ENCODE results near the gene ATP6AP2. TPM values are rescaled to one million over a fixed set of nuclear protein-coding genes. Genes with fewer than 3 reads are reported as not detected.

ATP6AP2 gene
- total RNA-seq, 2 donors from 2014 or later = 36.8 to 56.7 TPM

DNA sequence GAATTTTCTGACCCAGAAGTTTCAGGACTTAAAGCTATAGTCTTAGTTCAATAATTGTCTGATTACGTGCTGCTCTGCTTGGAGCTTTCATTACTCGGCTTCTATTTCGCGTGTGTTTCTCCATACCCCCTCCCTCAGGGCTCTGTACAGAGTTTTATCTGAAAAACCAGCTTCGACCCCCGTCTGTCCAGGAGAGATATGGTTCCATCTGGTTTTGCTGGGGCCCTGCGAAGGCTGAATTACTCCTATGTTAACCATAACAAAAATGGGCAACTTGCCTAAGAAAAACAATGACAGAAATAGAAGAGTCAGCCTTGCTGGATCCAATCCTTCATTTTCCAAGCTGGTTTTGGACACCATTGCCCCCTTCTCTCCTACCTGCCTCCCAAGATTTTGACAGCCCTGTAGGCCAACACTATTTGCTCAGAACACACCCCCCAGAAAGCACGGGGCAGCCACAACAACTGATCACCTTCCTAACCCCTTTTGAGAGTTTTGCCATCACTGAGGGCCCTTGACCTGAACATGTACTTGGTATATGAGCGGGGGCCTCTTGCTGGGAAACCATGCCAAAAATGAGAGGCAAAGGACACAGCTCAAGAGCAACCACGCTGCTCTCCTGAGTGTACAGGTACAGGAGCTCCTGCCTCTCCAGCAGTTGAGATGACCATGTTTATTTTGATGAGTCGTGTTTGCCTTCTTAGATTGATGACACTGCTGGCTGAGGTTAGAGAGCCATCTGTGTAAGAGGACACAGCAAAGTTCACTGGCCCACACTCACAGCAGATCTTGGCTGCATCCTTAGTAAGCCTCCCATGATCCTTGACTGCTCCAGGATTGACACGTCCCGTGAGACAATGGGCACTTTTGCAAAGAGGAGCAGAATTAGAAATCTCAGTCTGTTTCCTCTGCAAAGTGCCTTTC, 36.2 kb upstream of the ATP6AP2 start:
- Histone ChIP-seq H3K4me1 (peaks cover 5% of the 10 kb centered on the region), H3K4me3 (no peak overlapping the region), H3K27me3 (no peaks in the 10 kb centered on the region), H3K27ac (peak overlapping the region in 2 of 4 donors; percentile 17 to 64), H3K36me3 (replicated peaks in 1 of 2; ENCODE audit: insufficient read depth in 1 of 2, low read depth in 2 of 2) (no peaks in the 10 kb centered on the region), H3K9me3 (no peaks in the 10 kb centered on the region)
- WGBS, 2 donors = 29 to 43% methylated on average over 7 to 13 of the region's 13 CpGs
- no peak for DNase-seq
- TF ChIP-seq, protein P1, sequence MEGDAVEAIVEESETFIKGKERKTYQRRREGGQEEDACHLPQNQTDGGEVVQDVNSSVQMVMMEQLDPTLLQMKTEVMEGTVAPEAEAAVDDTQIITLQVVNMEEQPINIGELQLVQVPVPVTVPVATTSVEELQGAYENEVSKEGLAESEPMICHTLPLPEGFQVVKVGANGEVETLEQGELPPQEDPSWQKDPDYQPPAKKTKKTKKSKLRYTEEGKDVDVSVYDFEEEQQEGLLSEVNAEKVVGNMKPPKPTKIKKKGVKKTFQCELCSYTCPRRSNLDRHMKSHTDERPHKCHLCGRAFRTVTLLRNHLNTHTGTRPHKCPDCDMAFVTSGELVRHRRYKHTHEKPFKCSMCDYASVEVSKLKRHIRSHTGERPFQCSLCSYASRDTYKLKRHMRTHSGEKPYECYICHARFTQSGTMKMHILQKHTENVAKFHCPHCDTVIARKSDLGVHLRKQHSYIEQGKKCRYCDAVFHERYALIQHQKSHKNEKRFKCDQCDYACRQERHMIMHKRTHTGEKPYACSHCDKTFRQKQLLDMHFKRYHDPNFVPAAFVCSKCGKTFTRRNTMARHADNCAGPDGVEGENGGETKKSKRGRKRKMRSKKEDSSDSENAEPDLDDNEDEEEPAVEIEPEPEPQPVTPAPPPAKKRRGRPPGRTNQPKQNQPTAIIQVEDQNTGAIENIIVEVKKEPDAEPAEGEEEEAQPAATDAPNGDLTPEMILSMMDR (IDR thresholded peaks at IDR 0.05) = no peak
- TF ChIP-seq POLR2A (IDR thresholded peaks at IDR 0.05) = no peak
- intact Hi-C loops (cut with DNase I) = no loop called here
- ATAC-seq = no peak

GRCh38 chrX:40546870-40547269, 33.9 kb upstream of the ATP6AP2 start:
- H3K4me3 ChIP-seq = no peak overlapping the region
- DNase-seq = no peak
- TF ChIP-seq POLR2A (IDR thresholded peaks at IDR 0.05) = no peak
- TF ChIP-seq, protein P1 (IDR thresholded peaks at IDR 0.05) = no peak
- peaks cover 5% of the 10 kb centered on the region for H3K4me1 ChIP-seq
- no peak overlapping the region for H3K27ac ChIP-seq
- ATAC-seq = no peak
- no peaks in the 10 kb centered on the region for H3K27me3 ChIP-seq
- 88% methylated on average over 2 of the region's 2 CpGs for WGBS, 2 donors
- H3K36me3 ChIP-seq (replicated peaks in 1 of 2; ENCODE audit: insufficient read depth in 1 of 2, low read depth in 2 of 2) = no peaks in the 10 kb centered on the region
- intact Hi-C loops (cut with DNase I) = no loop called here
- H3K9me3 ChIP-seq = no peaks in the 10 kb centered on the region

DNA sequence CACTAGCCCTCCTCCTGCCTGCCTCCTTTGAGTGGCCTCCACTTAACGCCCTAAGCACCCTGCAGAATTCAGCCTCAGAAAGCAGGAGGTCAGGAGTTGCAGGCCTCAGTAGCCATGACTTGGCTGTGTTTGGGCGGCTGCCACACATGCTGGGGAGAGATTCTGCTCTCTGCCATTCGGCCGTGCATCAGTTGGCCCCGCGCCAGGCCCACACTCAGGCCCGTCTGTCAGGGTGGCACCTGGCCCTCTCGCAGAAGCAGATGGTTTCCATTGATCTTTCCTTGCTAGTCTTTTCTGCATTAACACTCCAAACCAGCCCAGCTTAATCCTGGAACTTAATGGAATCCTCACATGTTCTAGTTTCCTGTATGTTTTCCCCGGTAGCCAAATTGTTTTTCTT, 30.7 kb upstream of the ATP6AP2 start:
- Histone ChIP-seq H3K27ac (no peak overlapping the region), H3K4me3 (no peak overlapping the region), H3K27me3 (no peaks in the 10 kb centered on the region), H3K4me1 (no peaks in the 10 kb centered on the region), H3K36me3 (replicated peaks in 1 of 2; ENCODE audit: insufficient read depth in 1 of 2, low read depth in 2 of 2) (no peaks in the 10 kb centered on the region), H3K9me3 (no peaks in the 10 kb centered on the region)
- DNase-seq (peak; percentile 14 to 51 (median 36)), ATAC-seq (no peak)
- 20 to 31% methylated on average over 1 to 7 of the region's 9 CpGs for WGBS, 2 donors
- TF ChIP-seq, protein P1 (IDR thresholded peaks at IDR 0.05) = no peak
- TF ChIP-seq POLR2A (IDR thresholded peaks at IDR 0.05) = no peak
- intact Hi-C loops (cut with DNase I) = no loop called here

- H3K27ac ChIP-seq = no peak overlapping the region
- H3K4me3 ChIP-seq = no peak overlapping the region
- TF ChIP-seq, protein P1 (IDR thresholded peaks at IDR 0.05) = no peak
- TF ChIP-seq POLR2A (IDR thresholded peaks at IDR 0.05) = no peak
- no peaks in the 10 kb centered on the region for H3K4me1 ChIP-seq
- no peaks in the 10 kb centered on the region for H3K9me3 ChIP-seq
- no peaks in the 10 kb centered on the region for H3K36me3 ChIP-seq (replicated peaks in 1 of 2; ENCODE audit: insufficient read depth in 1 of 2, low read depth in 2 of 2)
- DNase-seq (no peak), ATAC-seq (no peak)
- H3K27me3 ChIP-seq = no peaks in the 10 kb centered on the region
- intact Hi-C loops (cut with DNase I) = no loop called here
- WGBS, 2 donors = 70 to 75% methylated on average over 4 to 5 of the region's 5 CpGs
Observed at GRCh38 chrX:40552768-40553167, 28.0 kb upstream of the ATP6AP2 start.
